Activated CD8-positive, alpha-beta memory T cell treated with anti-CD3 and anti-CD28 coated beads, Interleukin-2, amount 50 U/mL, for 48 hours (primary cell): ENCODE data around the gene ARIH2.
"Not testable (repeated sequence)": the region's sequence is repeated elsewhere in the genome, so short reads cannot be mapped to it uniquely, and the experiment has no call there.

Experiments used
- DNase-seq: peaks from one replicate; pipeline ENCODE4 v3.0.0-alpha.2; 2020

The ARIH2 gene

GRCh38 chr3:49005998-49006397 is 87.4 kb downstream of the ARIH2 start:
- DNase-seq = no peak

- no peak for DNase-seq
These were observed 87.9 kb downstream of the ARIH2 start for GRCh38 chr3:49006408-49007067.

- DNase-seq = peak; percentile 98
These were observed 88.6 kb downstream of the ARIH2 start, which contains the start of gene WDR6 for GRCh38 chr3:49007068-49007770. Gene WDR6 (plus strand): TSS chr3:49007391. CDS start chr3:49007432, 41 bp downstream.

GRCh38 chr3:49007771-49008528 is 89.3 kb downstream of the ARIH2 start:
- peak; percentile 92 for DNase-seq

- not testable (repeated sequence) for DNase-seq
These were observed 90.0 kb downstream of the ARIH2 start for GRCh38 chr3:49008627-49009026.

- DNase-seq = no peak
These were observed 90.8 kb downstream of the ARIH2 start for GRCh38 chr3:49009396-49009795.

GRCh38 chr3:49012441-49013017 is 93.9 kb downstream of the ARIH2 start:
- peak; percentile 53 for DNase-seq

- no peak for DNase-seq
These were observed 94.6 kb downstream of the ARIH2 start for GRCh38 chr3:49013113-49013737.

- no peak for DNase-seq
These were observed 95.4 kb downstream of the ARIH2 start for GRCh38 chr3:49013738-49014660.

GRCh38 chr3:49015072-49015471 is 96.4 kb downstream of the ARIH2 start:
- DNase-seq = no peak

GRCh38 chr3:49015765-49016164 is 97.1 kb downstream of the ARIH2 start:
- DNase-seq = no peak

- DNase-seq = no peak
These were observed 98.0 kb downstream of the ARIH2 start for GRCh38 chr3:49016414-49017228.

GRCh38 chr3:49017229-49017970 is 98.8 kb downstream of the ARIH2 start:
- DNase-seq = no peak

- DNase-seq = peak; percentile 85
These were observed 99.5 kb downstream of the ARIH2 start, which contains the start of gene DALRD3 for GRCh38 chr3:49017971-49018706. Gene DALRD3 (minus strand): TSS chr3:49018580. CDS start chr3:49018564, 16 bp downstream.

GRCh38 chr3:49018707-49019006 is 100.0 kb downstream of the ARIH2 start:
- DNase-seq = no peak

GRCh38 chr3:49019941-49020329 is 101.3 kb downstream of the ARIH2 start:
- no peak for DNase-seq

GRCh38 chr3:49020330-49021212 is 101.9 kb downstream of the ARIH2 start:
- no peak for DNase-seq

- DNase-seq = peak; percentile 99
These were observed 102.7 kb downstream of the ARIH2 start for GRCh38 chr3:49021213-49021812.
